SH-SY5Y (cell line): ENCODE data around the gene TMEM44.

ENCODE experiments used
- GATA2 ChIP-seq: IDR thresholded peaks from 2 replicates; pipeline ENCODE4 v1.6.1; 2011; ENCODE audit warnings: mild to moderate bottlenecking, low read depth, low read length
- GATA3 ChIP-seq: IDR thresholded peaks from 2 replicates; pipeline ENCODE4 v1.6.1; 2011; ENCODE audit warnings: low read depth, mild to moderate bottlenecking, low read length, moderate library complexity

TMEM44 gene

DNA sequence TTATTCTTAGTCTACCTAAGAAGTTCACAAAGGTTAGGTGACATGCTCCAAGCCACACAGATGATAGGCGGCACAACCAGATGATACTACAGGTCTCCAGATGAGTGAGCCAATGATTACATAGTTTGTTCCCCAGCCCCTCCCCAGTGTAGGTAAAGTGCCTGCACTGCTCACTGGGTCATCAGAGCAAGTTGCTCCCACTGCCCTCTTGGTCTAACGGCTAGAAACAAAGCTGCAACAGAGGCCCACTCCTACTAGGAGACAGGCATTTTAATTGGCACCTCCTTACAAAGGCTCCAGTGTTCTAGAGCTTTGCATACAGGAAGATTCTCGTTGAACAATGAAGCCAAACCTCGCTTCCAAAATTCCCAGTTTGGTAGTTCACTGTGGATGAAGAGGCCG, 47.3 kb downstream of the TMEM44 start:
- no peak for TF ChIP-seq GATA2
- no peak for TF ChIP-seq GATA3

DNA sequence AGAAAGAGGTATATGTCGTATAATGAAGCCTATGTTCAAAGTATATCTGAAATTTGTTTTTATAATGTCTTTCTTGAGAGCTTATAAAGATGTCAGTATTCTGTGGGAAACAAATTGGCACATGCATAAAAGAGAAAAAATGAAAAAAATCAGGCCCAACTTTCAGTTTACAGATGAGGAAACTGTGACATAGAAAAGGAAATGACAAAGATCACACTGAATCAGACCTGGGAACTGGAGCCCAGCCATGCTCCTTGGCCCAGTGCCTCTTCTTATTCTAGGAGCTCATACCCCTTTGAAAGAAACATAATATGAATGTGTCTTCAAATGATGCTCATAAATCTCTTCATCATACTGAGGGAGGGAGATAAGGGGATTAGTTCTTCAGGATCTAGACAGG, 48.4 kb downstream of the TMEM44 start:
- TF ChIP-seq GATA2: no peak
- TF ChIP-seq GATA3: no peak

DNA sequence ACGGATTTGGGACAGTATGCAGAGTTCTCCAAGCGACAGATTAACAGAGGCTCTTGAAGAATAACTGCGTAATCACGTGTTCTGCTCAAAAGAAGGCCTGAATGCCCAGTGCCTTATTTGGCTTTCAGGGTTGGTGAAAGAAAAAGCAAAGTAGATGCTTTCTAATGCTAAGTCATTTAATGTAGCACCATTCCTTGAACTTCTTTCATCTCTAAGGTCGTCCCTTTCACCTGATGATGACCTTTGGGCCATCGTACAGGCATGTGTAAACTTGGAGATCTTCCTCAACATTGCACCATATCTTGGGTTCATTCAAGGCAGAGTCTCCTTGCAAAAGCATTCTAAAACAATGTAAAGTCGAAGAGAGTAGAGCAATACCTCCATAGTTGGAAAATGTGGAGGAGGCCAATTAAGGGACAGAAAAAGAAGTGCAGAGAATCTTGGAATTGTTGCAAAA, 48.9 kb downstream of the TMEM44 start:
- TF ChIP-seq GATA2 (no peak), GATA3 (no peak)

DNA sequence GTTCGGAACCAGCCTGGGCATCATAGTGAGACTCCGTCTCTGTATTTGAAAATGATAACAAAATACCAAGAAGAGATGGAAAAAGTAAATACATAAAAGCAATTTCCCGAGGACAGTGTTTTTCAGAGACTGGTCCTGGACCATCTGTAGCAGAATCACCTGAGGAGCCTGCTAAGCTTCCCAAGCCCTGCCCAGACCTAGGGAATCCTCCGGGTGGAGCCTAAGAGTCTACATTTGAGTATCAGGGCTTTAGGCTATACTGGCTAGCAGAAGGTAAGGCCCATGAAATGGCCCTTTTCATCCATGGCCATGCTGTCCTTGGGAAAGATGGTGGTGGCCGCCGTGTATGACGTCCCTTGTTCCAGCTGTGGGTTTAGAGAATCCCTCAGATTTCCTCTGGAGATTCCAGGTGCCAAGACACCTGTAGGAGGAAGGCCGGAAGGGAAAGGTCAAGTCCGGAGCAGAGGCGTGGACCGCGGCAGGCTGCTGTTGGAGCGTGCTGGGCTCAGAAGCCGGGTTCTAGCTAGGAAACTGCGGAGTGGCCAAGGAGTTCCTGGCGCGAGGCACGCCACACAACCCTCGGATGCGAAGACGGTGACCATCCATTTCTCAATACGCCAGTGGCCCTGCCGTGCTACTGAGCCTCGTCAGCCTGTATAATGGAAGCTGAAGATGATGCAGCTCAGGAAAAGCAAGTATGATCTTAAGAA, 50.9 kb downstream of the TMEM44 start:
- TF ChIP-seq GATA3 (no peak), GATA2 (no peak)

DNA sequence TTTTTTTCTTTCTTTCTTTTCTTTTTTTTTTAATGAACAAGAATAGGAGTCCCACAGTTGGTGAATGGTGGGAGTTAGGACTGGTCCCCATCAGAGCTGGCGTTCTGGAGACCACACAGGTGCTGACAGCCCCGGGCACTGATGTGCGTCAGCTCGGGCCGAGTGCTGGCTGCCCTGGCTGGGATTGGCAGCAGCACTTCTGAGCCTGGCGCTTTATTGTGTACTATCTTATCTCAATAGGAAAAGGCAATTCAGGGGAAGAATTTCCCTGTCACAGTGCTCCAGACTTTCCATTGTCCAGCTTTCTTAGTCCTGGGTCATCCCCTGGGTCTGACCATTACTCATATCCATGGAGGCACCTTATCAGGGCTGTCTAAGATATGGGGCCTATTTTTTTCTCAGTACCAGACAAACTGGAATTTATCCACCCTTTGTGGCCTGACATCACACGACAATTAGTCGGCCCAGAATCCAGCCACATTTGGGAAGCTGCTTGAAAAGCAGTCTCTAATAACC, 54.1 kb downstream of the TMEM44 start:
- TF ChIP-seq GATA3 (no peak), GATA2 (peak; percentile 50)

DNA sequence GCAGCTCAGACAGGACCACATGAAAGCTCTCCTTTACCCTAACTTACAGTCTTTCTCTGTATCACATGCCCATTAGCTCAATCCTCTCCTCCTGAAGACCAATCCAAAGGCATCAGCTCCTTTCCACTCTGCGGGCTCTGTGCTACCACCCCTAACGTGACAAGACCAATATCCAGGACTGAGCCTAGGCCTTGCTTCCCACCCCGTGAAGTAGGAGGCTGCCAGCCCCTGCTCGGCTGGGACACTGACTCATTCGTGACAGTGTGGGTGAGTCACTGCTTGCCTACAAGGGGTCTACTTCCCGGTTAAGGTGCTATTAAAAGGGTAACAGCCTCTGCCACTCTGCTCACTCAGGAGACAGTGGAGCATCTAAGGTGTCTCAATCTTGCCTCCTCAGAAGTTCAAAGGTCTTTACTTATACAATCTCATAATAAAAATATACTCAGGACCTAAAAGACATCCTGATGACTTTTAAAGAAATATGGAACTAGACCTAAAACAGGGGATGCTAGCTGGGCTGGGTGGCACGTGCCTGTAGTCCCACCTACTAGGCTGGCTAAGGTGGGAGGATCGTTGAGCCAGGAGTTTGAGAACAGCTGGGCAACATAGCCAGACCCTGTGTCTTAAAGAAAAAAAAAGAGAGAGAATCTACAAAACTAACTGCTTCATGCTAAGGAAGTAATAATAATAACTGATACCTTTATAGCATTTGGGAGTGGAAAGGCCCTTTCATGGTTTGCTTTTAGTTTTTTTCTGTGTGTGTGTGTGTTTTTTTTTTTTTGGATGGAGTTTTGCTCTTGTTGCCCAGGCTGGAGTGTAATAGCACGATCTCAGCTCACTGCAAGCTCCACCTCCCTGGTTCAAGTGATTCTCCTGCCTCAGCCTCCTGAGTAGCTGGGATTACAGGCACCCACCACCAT, 55.0 kb downstream of the TMEM44 start:
- TF ChIP-seq GATA2: no peak
- no peak for TF ChIP-seq GATA3

DNA sequence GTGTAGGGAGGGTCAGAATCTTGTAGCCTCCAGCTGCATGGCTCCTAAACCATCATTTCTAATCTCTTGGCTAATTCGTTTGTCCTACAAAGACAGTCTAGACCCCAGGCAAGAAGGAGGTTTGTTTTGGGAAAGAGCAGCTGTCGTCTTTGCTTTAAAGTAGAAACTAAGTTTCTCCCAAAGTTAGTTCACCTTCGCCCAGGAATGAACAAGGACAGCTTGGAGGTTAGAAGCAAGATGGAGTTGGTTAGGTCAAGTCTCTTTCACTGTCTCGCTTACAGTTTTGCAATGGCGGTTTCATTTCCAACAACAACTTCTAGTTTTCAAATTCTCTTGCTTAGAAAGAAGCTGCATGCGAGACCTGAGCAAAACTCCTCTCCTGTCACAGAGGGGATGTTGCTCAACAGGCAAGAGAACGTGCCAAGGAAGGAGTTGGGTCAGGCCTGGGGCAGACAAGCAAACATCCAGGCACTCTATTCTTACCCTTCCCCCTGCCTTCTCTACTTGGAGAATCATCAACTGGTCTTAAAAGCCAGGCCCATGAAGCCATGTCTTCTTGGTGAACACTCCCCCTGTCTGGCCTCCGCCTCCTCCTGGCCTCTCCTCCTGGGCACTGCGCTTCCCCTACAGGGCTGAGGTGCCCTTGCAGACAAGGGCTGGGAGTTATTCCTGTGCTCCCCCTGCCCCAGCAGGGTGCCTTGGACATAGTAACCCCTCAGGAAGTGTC, 57.6 kb downstream of the TMEM44 start:
- TF ChIP-seq GATA3: no peak
- no peak for TF ChIP-seq GATA2

DNA sequence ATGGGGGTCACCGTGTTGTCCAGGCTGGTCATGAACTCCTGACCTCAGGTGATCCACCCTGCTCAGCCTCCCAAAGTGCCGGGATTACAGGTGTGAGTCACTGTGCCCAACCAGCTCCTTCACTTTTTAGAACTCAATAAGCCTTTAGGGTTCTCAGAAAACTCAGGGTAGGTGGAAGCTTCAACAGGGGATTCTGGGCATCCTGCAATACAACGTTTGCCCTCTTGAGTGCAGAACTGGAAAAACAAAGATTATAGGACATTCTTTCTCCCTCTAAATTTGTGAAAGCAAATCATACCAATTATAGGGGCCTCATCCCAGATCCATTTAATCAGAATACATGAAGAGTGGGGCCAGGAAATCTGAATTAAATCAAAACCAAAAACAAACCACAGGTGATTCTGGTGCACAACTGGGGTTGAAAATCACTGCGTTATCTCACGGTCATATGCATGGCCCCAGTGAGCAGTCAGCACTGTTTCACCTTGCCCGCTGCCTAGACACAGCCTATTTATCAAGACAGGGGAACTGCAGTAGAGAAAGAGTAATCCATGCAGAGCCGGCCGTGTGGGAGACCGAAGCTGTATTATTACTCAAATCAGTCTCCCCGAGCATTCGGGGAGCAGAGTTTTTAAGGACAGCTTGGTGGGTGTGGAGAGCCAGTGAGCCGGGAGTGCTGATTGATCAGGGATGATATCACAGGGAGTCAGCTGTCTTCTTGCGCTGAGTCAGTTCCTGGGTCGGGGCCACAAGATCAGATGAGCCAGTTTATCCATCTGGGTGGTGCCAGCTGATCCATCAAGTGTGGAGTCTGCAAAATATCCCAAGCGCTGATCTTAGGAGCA, 58.4 kb downstream of the TMEM44 start:
- TF ChIP-seq GATA2 (no peak), GATA3 (no peak)

DNA sequence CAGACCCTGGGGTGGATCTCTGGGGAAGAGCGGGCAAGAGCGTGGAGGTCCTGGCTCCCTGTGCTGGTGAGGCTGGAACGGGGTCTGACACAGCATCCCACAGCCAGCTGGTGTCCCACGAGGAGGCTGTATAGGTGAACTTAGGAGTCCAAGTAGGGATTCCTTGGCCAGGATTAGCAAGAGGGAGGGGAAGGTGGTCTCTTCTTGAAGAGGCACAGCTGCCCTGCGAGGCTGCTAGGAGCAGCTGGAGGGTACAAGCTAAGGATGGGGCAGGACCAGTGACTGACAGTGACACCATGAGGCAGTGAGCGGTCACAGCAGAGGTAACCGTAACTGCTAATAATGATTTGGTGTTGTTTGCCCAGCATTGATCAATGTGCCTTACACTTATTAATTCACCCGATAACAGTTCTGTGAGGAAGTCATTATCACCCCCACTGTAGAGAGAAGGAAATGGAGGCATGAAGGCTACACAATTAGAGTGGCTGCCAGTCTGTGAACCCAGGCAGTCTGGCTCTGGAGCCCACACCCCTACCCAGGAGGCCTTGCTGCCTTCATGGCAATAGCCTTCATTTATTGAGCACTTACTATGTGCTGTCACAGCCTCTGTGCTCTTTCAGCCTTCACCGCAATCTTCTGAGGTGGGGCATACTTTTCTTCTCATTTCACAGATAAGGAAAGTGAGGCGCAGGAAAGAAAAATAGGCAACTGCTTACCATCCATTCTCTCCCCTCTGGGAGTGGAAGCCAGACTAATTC, 59.4 kb downstream of the TMEM44 start:
- TF ChIP-seq GATA3 (no peak), GATA2 (no peak)

DNA sequence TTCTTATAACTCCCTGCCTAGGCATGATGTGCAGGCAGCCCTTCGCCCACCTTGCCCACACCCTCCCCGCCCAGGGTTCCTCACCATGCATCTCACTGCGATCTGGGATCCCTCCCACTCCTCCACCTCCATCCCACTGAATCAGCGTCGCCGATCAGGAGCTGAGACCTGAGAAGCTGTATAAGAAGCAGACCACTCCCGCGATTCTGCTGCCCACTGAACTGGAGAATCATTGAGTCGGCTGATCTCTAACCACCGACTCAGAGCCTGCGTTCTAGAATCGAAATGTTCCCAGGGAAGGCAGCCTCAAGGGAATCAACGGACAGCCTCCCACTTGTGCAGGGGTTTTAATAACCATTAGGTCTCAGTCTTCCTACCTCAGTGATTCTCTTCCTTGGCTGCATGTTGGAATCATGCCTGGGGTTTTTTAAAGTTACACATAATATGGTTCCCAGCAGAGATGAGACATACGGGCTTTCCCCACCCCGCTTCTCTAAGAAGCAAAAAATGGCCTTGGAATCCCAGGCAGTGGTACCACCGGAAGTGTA, 60.2 kb downstream of the TMEM44 start:
- no peak for TF ChIP-seq GATA3
- no peak for TF ChIP-seq GATA2

DNA sequence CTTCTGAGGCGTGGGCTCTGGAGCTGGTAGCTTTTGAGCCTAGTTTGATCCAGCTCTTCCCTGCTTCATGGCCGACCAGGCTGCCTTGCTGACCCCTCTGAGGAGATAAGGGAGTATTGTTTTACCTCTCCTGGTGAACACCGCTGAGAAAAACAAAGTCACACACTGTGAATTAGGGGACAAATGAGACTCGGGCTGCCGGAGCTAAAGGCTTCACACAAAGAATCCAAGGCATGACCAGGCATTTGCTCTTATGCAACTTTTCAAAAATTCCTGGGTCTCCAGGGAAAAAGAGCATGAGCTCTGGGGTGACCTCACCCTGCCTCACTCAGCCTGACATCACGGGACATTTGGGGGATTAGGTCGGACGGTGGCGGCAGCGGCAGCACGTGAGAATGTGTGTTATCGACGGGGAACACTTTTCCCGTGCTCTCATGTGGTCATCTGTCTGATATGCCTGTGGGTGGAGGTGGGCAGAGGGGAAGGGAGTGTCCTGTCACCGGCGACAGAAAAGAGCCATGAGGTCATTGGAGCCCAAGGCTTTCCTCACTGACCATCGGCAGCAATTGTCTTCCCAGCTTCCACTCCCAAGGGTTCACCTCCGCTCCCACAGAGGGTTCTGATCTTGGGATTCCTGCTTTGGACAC, 61.0 kb downstream of the TMEM44 start:
- TF ChIP-seq GATA2 (no peak), GATA3 (no peak)
